ENCODE results near the gene VWCE. TPM values are rescaled to one million over a fixed set of nuclear protein-coding genes. Genes with fewer than 3 reads are reported as not detected.

Gene VWCE
- total and polyA plus RNA-seq, 9 of the 15 experiments (the other 6 are each of a cell fraction or from before 2014, with no cell fraction given) = 0.06 to 1.6 (median 0.63) TPM; not detected in 1

- no peak overlapping the region for H3K27ac ChIP-seq (ENCODE audit: extremely low read depth, low read depth, low read length)
- no peak overlapping the region for H3K4me2 ChIP-seq (ENCODE audit: insufficient read depth, low read length)
- DNase-seq (ENCODE audit: extremely low read depth in 1 of 4, low spot score in 3 of 4) (no peak), ATAC-seq (no peak), FAIRE-seq (no peak)
- ChIA-PET POLR2A (interaction anchor here (0.9 kb wide), 1 partner anchor 84 kb away, joined by 4 read pairs; the partner anchor contains the start of gene CYB561A3), CTCF (ENCODE audit: low intra/inter-chr PET ratio) (no interaction called here)
- no peak overlapping the region for H3K9ac ChIP-seq (ENCODE audit: insufficient read depth in 1 of 2, low read depth in 2 of 2, low read length in 2 of 2)
- H2AFZ ChIP-seq (ENCODE audit: low read depth, low read length) = no peak overlapping the region
- TF ChIP-seq FOXJ3 (CRISPR knock-in tag; IDR thresholded peaks at IDR 0.05) (no peak), ZNF121 (CRISPR knock-in tag; conservative IDR thresholded peaks at IDR 0.05) (peak; percentile 87)
- H3K36me3 ChIP-seq (ENCODE audit: control insufficient read depth, insufficient read depth, low read length) = no peaks in the 10 kb centered on the region
- BruUV-seq (replicated peaks) = no TSS peak
- H3K9me3 ChIP-seq (replicated peaks; ENCODE audit: control insufficient read depth, insufficient read depth, low read depth, low read length) = no peaks in the 10 kb centered on the region
- H3K27me3 ChIP-seq (ENCODE audit: control insufficient read depth in 2 of 2, insufficient read depth in 2 of 2, low read length in 2 of 2) = no peaks in the 10 kb centered on the region
- H3K9me1 ChIP-seq (ENCODE audit: control insufficient read depth, insufficient read depth, low read length) = no peaks in the 10 kb centered on the region
- no peaks in the 10 kb centered on the region for H3K79me2 ChIP-seq (ENCODE audit: control insufficient read depth, insufficient read depth, low read length)
- in situ Hi-C loops (cut with MboI) = no loop called here
- no peaks in the 10 kb centered on the region for H4K20me1 ChIP-seq (replicated peaks; ENCODE audit: control insufficient read depth, insufficient read depth, low read length)
- intact Hi-C loops (cut with micrococcal nuclease) = no loop called here
- H3K4me1 ChIP-seq (replicated peaks in 1 of 2; ENCODE audit: control insufficient read depth in 2 of 2, insufficient read depth in 2 of 2, low read length in 2 of 2) = peaks cover 11 to 28% of the 10 kb centered on the region in 2 experiments; a peak in 4 of 5 replicates
- WGBS (ENCODE audit: insufficient coverage, low coverage, missing lambda C conversion rate) = 54% methylated on average over 9 of the region's 14 CpGs
- no peak overlapping the region for H3K4me3 ChIP-seq
These were observed 17.7 kb downstream of the VWCE start for GRCh38 chr11:61277186-61278000.

GRCh38 chr11:61275191-61275590 is 19.9 kb downstream of the VWCE start:
- H3K79me2 ChIP-seq (ENCODE audit: control insufficient read depth, insufficient read depth, low read length) = no peaks in the 10 kb centered on the region
- H3K27me3 ChIP-seq (ENCODE audit: control insufficient read depth in 2 of 2, insufficient read depth in 2 of 2, low read length in 2 of 2) = no peaks in the 10 kb centered on the region
- no peak overlapping the region for H2AFZ ChIP-seq (ENCODE audit: low read depth, low read length)
- TF ChIP-seq SMARCA5 (IDR thresholded peaks at IDR 0.05) (0 out of 2 replicates have a peak, but pooled peaks have one; percentile 46), ADNP (tag; IDR thresholded peaks at IDR 0.05) (peak; percentile 89), KDM1A (IDR thresholded peaks at IDR 0.05) (peak; percentile 55 to 79), ZNF655 (CRISPR knock-in tag; IDR thresholded peaks at IDR 0.05) (no peak), BCOR (IDR thresholded peaks at IDR 0.05) (peak; percentile 93), HDAC2 (IDR thresholded peaks at IDR 0.05) (0 out of 2 replicates have a peak, but pooled peaks have one; percentile 37), ZNF778 (CRISPR knock-in tag; IDR thresholded peaks at IDR 0.05) (no peak), RCOR1 (IDR thresholded peaks at IDR 0.05; ENCODE audit: borderline replicate concordance in 1 of 2, low read depth in 2 of 2, low read length in 2 of 2) (0 out of 4 replicates have a peak, but pooled peaks of 1 of the 2 experiments have one; percentile 17), CBX1 (IDR thresholded peaks at IDR 0.05; ENCODE audit: low read depth) (0 out of 2 replicates have a peak, but pooled peaks have one; percentile 43), RBM25 (IDR thresholded peaks at IDR 0.05; ENCODE audit: low read depth, low read length, severe bottlenecking) (peak; percentile 77)
- no peaks in the 10 kb centered on the region for H3K36me3 ChIP-seq (ENCODE audit: control insufficient read depth, insufficient read depth, low read length)
- H3K4me2 ChIP-seq (ENCODE audit: insufficient read depth, low read length) = no peak overlapping the region
- peak in 1 of 4 experiments; percentile 5 for DNase-seq (ENCODE audit: extremely low read depth in 1 of 4, low spot score in 3 of 4)
- ATAC-seq = no peak
- H3K9ac ChIP-seq (ENCODE audit: insufficient read depth in 1 of 2, low read depth in 2 of 2, low read length in 2 of 2) = no peak overlapping the region
- no peaks in the 10 kb centered on the region for H4K20me1 ChIP-seq (replicated peaks; ENCODE audit: control insufficient read depth, insufficient read depth, low read length)
- in situ Hi-C loops (cut with MboI) (no loop called here), intact Hi-C loops (cut with micrococcal nuclease) (no loop called here)
- peaks cover 0 to 12% of the 10 kb centered on the region in 2 experiments; a peak in 2 of 5 replicates for H3K4me1 ChIP-seq (replicated peaks in 1 of 2; ENCODE audit: control insufficient read depth in 2 of 2, insufficient read depth in 2 of 2, low read length in 2 of 2)
- WGBS (ENCODE audit: insufficient coverage, low coverage, missing lambda C conversion rate) = 45% methylated on average over 4 of the region's 4 CpGs
- no peaks in the 10 kb centered on the region for H3K9me1 ChIP-seq (ENCODE audit: control insufficient read depth, insufficient read depth, low read length)
- H3K9me3 ChIP-seq (replicated peaks; ENCODE audit: control insufficient read depth, insufficient read depth, low read depth, low read length) = no peaks in the 10 kb centered on the region
- no peak for FAIRE-seq
- H3K27ac ChIP-seq (ENCODE audit: extremely low read depth, low read depth, low read length) = no peak overlapping the region
- BruUV-seq (replicated peaks) = no TSS peak
- ChIA-PET CTCF (ENCODE audit: low intra/inter-chr PET ratio) (no interaction called here), POLR2A (no interaction called here)
- no peak overlapping the region for H3K4me3 ChIP-seq
